ENCODE data around the gene MAPKAP1.

- TF ChIP-seq ISL1 (CRISPR knock-in tag; IDR thresholded peaks at IDR 0.05) = no peak
- TF ChIP-seq CSRNP3 (CRISPR knock-in tag; IDR thresholded peaks at IDR 0.05) = no peak
- TF ChIP-seq TCF4 (CRISPR knock-in tag; IDR thresholded peaks at IDR 0.05; ENCODE audit: borderline replicate concordance) = no peak
- no peak for TF ChIP-seq PATZ1 (CRISPR knock-in tag; IDR thresholded peaks at IDR 0.05; ENCODE audit: borderline replicate concordance)
- TF ChIP-seq ARNTL (CRISPR knock-in tag; IDR thresholded peaks at IDR 0.05; ENCODE audit: borderline replicate concordance, low read depth) = no peak
- TF ChIP-seq OSR1 (CRISPR knock-in tag; IDR thresholded peaks at IDR 0.05) = no peak
- TF ChIP-seq RARB (CRISPR knock-in tag; IDR thresholded peaks at IDR 0.05) = no peak
- no peak for TF ChIP-seq GLIS3 (CRISPR knock-in tag; IDR thresholded peaks at IDR 0.05)
- TF ChIP-seq CSDC2 (CRISPR knock-in tag; IDR thresholded peaks at IDR 0.05) = no peak
- TF ChIP-seq ZNF8 (CRISPR knock-in tag; IDR thresholded peaks at IDR 0.05) = no peak
- TF ChIP-seq ZFP3 (CRISPR knock-in tag; IDR thresholded peaks at IDR 0.05) = no peak
- TF ChIP-seq ESRRG (CRISPR knock-in tag; IDR thresholded peaks at IDR 0.05) = no peak
- no peak for TF ChIP-seq TOX (CRISPR knock-in tag; IDR thresholded peaks at IDR 0.05; ENCODE audit: borderline replicate concordance)
Observed at GRCh38 chr9:125393426-125393825, 313.6 kb downstream of the MAPKAP1 start.
